A673 (cell line): ENCODE measurements around the gene MSL2. TPM values are rescaled to one million over a fixed set of nuclear protein-coding genes. Genes with fewer than 3 reads are reported as not detected.
A peak's percentile ranks its signal among the peaks of the same experiment; 100 is the strongest.

Experiments
- BruUV-seq: library from RNA; stranded (reverse); fragments of 400-500 nt; replicated peaks from 2 replicates; lab custom pipeline; 2021; lab: Mats Ljungman, UMichigan
- CTCF ChIA-PET: fragments of 300-600 bp; sonication (Branson Sonifier 250); formaldehyde crosslinking; loops from one replicate; lab custom pipeline; 2022; ENCODE audit warnings: antibody characterized with exemption; lab: Charles Lee
- POLR2A ChIA-PET: fragments of 300-600 bp; sonication (Branson Sonifier 250); formaldehyde crosslinking; loops from one replicate; lab custom pipeline; 2022; ENCODE audit warnings: antibody characterized with exemption; ENCODE audit not compliant: low non-redundant PET; lab: Charles Lee
- DNase-seq: peaks from one replicate; pipeline ENCODE4 v3.0.0-alpha.2; 2015; ENCODE audit warnings: low spot score
- H3K27ac ChIP-seq: fragments of 200-600 bp; sonication (generic); 2 replicates; pipeline ENCODE4 v1.5.1; 2016; ENCODE audit warnings: mixed run types, low read depth, mild to moderate bottlenecking, mixed read lengths, antibody characterized with exemption, low read length; ENCODE audit not compliant: poor library complexity, severe bottlenecking
- H3K27me3 ChIP-seq: fragments of 200-600 bp; sonication (generic); replicated peaks from 2 replicates; pipeline ENCODE4 v1.6.1; 2017; ENCODE audit warnings: mixed run types, low read depth, mild to moderate bottlenecking, mixed read lengths, antibody characterized with exemption, low read length; ENCODE audit not compliant: insufficient read depth, poor library complexity
- H3K36me3 ChIP-seq: fragments of 200-600 bp; sonication (generic); 2 replicates; pipeline ENCODE4 v1.6.1; 2016; ENCODE audit warnings: mixed run types, mild to moderate bottlenecking, mixed read lengths, antibody characterized with exemption, low read length; ENCODE audit not compliant: insufficient read depth, poor library complexity, severe bottlenecking
- H3K4me1 ChIP-seq: fragments of 200-600 bp; sonication (generic); 2 replicates; pipeline ENCODE4 v1.6.1; 2017; ENCODE audit warnings: mixed run types, mild to moderate bottlenecking, mixed read lengths, antibody characterized with exemption, low read length; ENCODE audit not compliant: insufficient read depth, poor library complexity, severe bottlenecking
- H3K4me3 ChIP-seq: fragments of 200-600 bp; sonication (generic); 2 replicates; pipeline ENCODE4 v1.5.1; 2016; ENCODE audit warnings: low read depth, mixed run types, mild to moderate bottlenecking, mixed read lengths, low read length; ENCODE audit not compliant: poor library complexity, severe bottlenecking
- H3K9me3 ChIP-seq: fragments of 200-600 bp; sonication (generic); 2 replicates; pipeline ENCODE4 v1.6.1; 2016; ENCODE audit warnings: mixed run types, low read depth, mild to moderate bottlenecking, mixed read lengths, antibody characterized with exemption, low read length; ENCODE audit not compliant: poor library complexity, severe bottlenecking
- CTCF ChIP-seq: fragments of 300-800, 200-600 bp; sonication (generic); conservative IDR thresholded peaks from 2 replicates; pipeline ENCODE4 v1.5.1; 2017; ENCODE audit warnings: low read depth, mild to moderate bottlenecking, antibody characterized with exemption, low read length, moderate library complexity, mixed read lengths
- EZH2 ChIP-seq: fragments of 200-600 bp; sonication (generic); IDR thresholded peaks from 2 replicates; pipeline ENCODE4 v1.6.1; 2017; ENCODE audit warnings: borderline replicate concordance, low read depth, mild to moderate bottlenecking, mixed read lengths, antibody characterized with exemption, low read length; ENCODE audit not compliant: poor library complexity, severe bottlenecking
- intact Hi-C: fragments of 100-400 bp; cut with micrococcal nuclease; formaldehyde crosslinking; loops from one replicate; pipeline ENCODE4 v1.10.0; 2022; ENCODE audit not compliant: unreplicated experiment
- total RNA-seq: library from RNA; stranded (reverse); gene quantifications from 2 replicates; pipeline ENCODE4 v1.2.3, GENCODE V29; 2021

MSL2 gene
- total RNA-seq, 1 experiment from 2014 or later, result 37.9 TPM

GRCh38 chr3:136197159-136197793, 1.1 kb upstream of the MSL2 start:
- DNase-seq, result no peak
- peak overlapping the region; percentile 92 for H3K4me3 ChIP-seq
- intact Hi-C loops, result loop anchor here (5.0 kb wide), 2 partner anchors 555 to 640 kb away; partner anchors contain the start of gene STAG1
- no peak for TF ChIP-seq EZH2
- no peak for TF ChIP-seq CTCF
- BruUV-seq, result no TSS peak
- H3K36me3 ChIP-seq, result no peaks in the 10 kb centered on the region
- H3K4me1 ChIP-seq, result peaks cover 20% of the 10 kb centered on the region
- H3K27me3 ChIP-seq, result no peaks in the 10 kb centered on the region
- peak overlapping the region; percentile 98 for H3K27ac ChIP-seq
- POLR2A ChIA-PET, result interaction anchor here (0.7 kb wide), 1 partner anchor 55 kb away, joined by 4 read pairs; no protein-coding TSS in a partner anchor
- no peaks in the 10 kb centered on the region for H3K9me3 ChIP-seq
- CTCF ChIA-PET, result interaction anchor here (1.0 to 1.8 kb wide), 2 partner anchors 54 to 555 kb away, joined by 6 to 16 read pairs; partner anchors contain the start of gene STAG1

GRCh38 chr3:136196401-136197158, 445 bp upstream of the MSL2 start:
- ChIA-PET POLR2A (interaction anchor here (0.7 kb wide), 1 partner anchor 55 kb away, joined by 4 read pairs; no protein-coding TSS in a partner anchor), CTCF (interaction anchor here (1.0 to 1.8 kb wide), 3 partner anchors 55 to 556 kb away, joined by 3 to 16 read pairs (median 6); partner anchors contain the start of gene STAG1)
- no peaks in the 10 kb centered on the region for H3K9me3 ChIP-seq
- H3K4me1 ChIP-seq, result peaks cover 27% of the 10 kb centered on the region
- H3K27me3 ChIP-seq, result no peaks in the 10 kb centered on the region
- no peak for TF ChIP-seq CTCF
- no peak for TF ChIP-seq EZH2
- DNase-seq, result peak; percentile 100
- H3K27ac ChIP-seq, result peak overlapping the region; percentile 98
- H3K36me3 ChIP-seq, result no peaks in the 10 kb centered on the region
- BruUV-seq, result TSS peak; percentile 74
- peak overlapping the region; percentile 92 for H3K4me3 ChIP-seq
- intact Hi-C loops, result loop anchor here (1.0 to 5.0 kb wide), 3 partner anchors 54 to 641 kb away; partner anchors contain the start of genes PCCB and STAG1

- no peaks in the 10 kb centered on the region for H3K36me3 ChIP-seq
- H3K27ac ChIP-seq, result peak overlapping the region; percentile 98
- DNase-seq, result peak; percentile 85
- CTCF ChIA-PET, result interaction anchor here (1.2 to 1.8 kb wide), 2 partner anchors 116 to 557 kb away, joined by 3 to 16 read pairs; partner anchors contain the start of gene STAG1
- peak overlapping the region; percentile 92 for H3K4me3 ChIP-seq
- no peaks in the 10 kb centered on the region for H3K9me3 ChIP-seq
- no TSS peak for BruUV-seq
- POLR2A ChIA-PET, result interaction anchor here (0.6 to 0.7 kb wide), 2 partner anchors 11 to 333 kb away, joined by 3 read pairs; no protein-coding TSS in a partner anchor
- intact Hi-C loops, result loop anchor here (1.0 to 5.0 kb wide), 3 partner anchors 55 to 642 kb away; partner anchors contain the start of genes PCCB and STAG1
- H3K27me3 ChIP-seq, result no peaks in the 10 kb centered on the region
- peaks cover 30% of the 10 kb centered on the region for H3K4me1 ChIP-seq
- TF ChIP-seq EZH2 (no peak), CTCF (no peak)
Measured at GRCh38 chr3:136195258-136196063, 674 bp downstream of the MSL2 start.
